ENCODE results near the gene TUT4. TPM values are rescaled to one million over a fixed set of nuclear protein-coding genes. Genes with fewer than 3 reads are reported as not detected.
A peak's percentile ranks its signal among the peaks of the same experiment; 100 is the strongest.

TUT4 gene, protein sequence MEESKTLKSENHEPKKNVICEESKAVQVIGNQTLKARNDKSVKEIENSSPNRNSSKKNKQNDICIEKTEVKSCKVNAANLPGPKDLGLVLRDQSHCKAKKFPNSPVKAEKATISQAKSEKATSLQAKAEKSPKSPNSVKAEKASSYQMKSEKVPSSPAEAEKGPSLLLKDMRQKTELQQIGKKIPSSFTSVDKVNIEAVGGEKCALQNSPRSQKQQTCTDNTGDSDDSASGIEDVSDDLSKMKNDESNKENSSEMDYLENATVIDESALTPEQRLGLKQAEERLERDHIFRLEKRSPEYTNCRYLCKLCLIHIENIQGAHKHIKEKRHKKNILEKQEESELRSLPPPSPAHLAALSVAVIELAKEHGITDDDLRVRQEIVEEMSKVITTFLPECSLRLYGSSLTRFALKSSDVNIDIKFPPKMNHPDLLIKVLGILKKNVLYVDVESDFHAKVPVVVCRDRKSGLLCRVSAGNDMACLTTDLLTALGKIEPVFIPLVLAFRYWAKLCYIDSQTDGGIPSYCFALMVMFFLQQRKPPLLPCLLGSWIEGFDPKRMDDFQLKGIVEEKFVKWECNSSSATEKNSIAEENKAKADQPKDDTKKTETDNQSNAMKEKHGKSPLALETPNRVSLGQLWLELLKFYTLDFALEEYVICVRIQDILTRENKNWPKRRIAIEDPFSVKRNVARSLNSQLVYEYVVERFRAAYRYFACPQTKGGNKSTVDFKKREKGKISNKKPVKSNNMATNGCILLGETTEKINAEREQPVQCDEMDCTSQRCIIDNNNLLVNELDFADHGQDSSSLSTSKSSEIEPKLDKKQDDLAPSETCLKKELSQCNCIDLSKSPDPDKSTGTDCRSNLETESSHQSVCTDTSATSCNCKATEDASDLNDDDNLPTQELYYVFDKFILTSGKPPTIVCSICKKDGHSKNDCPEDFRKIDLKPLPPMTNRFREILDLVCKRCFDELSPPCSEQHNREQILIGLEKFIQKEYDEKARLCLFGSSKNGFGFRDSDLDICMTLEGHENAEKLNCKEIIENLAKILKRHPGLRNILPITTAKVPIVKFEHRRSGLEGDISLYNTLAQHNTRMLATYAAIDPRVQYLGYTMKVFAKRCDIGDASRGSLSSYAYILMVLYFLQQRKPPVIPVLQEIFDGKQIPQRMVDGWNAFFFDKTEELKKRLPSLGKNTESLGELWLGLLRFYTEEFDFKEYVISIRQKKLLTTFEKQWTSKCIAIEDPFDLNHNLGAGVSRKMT (N-terminal part only)
- 35.7 and 39.6 TPM in 2 replicates for polyA plus RNA-seq (2013)

DNA sequence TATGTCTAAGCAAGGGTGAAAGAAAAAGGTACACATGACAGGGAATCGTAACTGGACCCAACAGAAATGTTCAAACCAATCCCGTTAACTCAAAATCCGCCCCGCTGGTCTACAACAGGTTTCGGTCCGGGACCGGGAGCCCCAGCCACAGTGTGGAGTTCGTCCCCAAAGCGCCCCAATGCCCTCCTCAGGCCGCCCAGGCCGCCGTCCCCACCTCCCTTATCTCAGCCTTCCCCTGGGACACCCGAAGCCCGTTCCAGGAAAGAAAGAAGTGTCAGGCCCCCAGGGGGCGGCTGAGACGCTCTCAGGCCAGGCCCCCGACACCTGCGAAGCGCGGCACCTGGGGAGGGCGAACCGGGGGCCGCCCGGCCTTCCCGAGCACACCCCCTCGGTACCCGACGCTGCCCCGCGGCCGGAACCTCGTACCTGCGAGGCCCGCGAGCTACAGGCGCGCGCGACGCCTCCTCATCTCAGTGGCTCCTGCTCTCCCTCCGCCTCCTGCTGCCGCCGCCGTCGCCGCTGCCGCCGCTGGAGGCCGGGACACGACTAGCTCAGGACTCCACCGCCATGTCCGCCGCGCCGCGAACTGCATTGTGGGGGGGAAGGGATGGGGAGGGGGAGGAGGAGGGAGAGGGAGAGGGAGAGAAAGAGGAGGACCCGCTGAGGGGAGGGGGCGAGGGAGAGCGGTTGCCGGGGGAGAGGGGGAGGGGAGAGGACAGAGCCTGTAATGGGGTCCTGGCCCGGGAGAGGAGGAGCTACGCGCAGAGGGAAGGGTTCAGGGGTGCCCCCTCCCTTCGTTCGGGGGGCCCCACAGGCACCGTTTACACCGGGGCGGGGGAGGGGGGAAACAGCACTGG lies at the start of gene TUT4:
TSS of gene TUT4 (minus strand) at position 588 of the 857 bp plus-strand sequence. CDS start 26,812 bp downstream, outside the sequence.
- Histone ChIP-seq H3K4me1 (ENCODE audit: control insufficient read depth in 1 of 2, insufficient read depth in 2 of 2, low read length in 2 of 2) (peaks cover 2 to 5% of the 10 kb centered on the region in 2 experiments), H2AK5ac (ENCODE audit: low read length) (peak within 1 kb of the TSS; percentile 36), H3K9me3 (ENCODE audit: insufficient read depth, low read depth, low read length) (no peaks in the 10 kb centered on the region), H3K18ac (ENCODE audit: low read length) (peak within 1 kb of the TSS; percentile 93), H3K79me1 (ENCODE audit: low read length) (peaks cover 13% of the 10 kb centered on the region), H3K4ac (ENCODE audit: low read depth, low read length) (peak within 1 kb of the TSS; percentile 46), H2BK5ac (ENCODE audit: low read depth, low read length, poor library complexity) (peak within 1 kb of the TSS; percentile 89), H3K14ac (ENCODE audit: low read length) (peak within 1 kb of the TSS; percentile 79), H3K27ac (ENCODE audit: low read depth, low read length) (peak within 1 kb of the TSS; percentile 95), H4K12ac (ENCODE audit: low read depth, low read length) (peak within 1 kb of the TSS; percentile 81), H2BK12ac (ENCODE audit: low read length) (peak within 1 kb of the TSS; percentile 7), H3K79me2 (ENCODE audit: control insufficient read depth, insufficient read depth, low read length, poor library complexity) (peaks cover 11% of the 10 kb centered on the region), H2AFZ (ENCODE audit: insufficient read depth, low read length, poor library complexity) (peak within 1 kb of the TSS; percentile 51), H3K4me2 (ENCODE audit: low read length) (peak within 1 kb of the TSS; percentile 72), H4K91ac (ENCODE audit: low read depth, low read length) (peak within 1 kb of the TSS; percentile 88), H2BK120ac (ENCODE audit: insufficient read depth, low read length, poor library complexity) (peak within 1 kb of the TSS; percentile 83), H3K36me3 (ENCODE audit: control insufficient read depth in 1 of 2, insufficient read depth in 2 of 2, low read length in 2 of 2) (no peaks in the 10 kb centered on the region), H3K27me3 (ENCODE audit: insufficient read depth, low read length) (no peaks in the 10 kb centered on the region), H3K23ac (ENCODE audit: low read length) (no peak within 1 kb of the TSS), H4K8ac (ENCODE audit: low read depth, low read length) (peak within 1 kb of the TSS; percentile 83), H3K9ac (ENCODE audit: low read length) (peak within 1 kb of the TSS; percentile 83), H3K4me3 (ENCODE audit: low read depth, low read length) (peak within 1 kb of the TSS; percentile 99)
- DNase-seq = peak; percentile 57 to 70
- WGBS (ENCODE audit: extremely low coverage, insufficient coverage, insufficient read length) = no CpG with 5 or more reads among the region's 68 CpGs

DNA sequence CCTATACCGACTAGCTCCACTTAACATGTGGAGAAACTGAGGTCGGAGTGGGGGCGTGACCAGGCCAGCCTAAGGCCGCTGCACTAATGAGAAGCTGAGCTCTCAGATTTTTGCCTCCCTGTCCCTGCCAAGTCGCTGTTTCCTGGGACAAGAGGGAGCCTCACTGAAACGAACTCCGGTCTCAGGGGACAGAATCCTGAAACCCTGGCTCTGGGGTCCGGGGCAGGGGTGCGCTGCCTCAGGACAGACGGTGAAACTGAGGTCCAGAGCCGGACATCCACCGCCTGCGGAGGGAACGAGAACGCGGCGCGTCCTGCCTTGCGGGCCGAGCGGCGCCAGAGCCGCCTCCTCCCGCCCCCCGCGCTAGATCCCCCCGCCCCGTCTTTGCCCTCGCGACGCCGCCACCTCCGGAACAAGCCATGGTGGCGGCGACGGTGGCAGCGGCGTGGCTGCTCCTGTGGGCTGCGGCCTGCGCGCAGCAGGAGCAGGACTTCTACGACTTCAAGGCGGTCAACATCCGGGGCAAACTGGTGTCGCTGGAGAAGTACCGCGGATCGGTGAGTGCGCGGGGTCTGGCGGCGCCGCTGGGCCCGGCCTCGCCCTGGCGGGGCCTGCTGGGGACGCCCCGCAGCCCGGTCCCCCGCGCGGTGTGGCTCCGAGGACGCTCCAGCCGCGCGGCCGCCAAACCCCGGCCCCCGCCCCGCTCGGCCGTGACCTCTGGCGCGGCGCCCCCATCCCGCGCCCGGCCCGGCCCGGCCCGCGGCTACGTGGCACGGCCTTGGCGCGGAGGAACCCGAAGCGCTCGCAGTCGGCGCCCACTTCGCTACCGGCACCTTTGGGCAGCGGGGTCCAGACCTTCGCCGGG lies 49.3 kb upstream of the TUT4 start, which contains the start of gene GPX7:
TSS of gene GPX7 (plus strand) at position 381 of the 865 bp plus-strand sequence. CDS start at position 420, 39 bp downstream.
- Histone ChIP-seq H3K4me2 (ENCODE audit: low read length) (peak within 1 kb of the TSS; percentile 83), H3K9me3 (ENCODE audit: insufficient read depth, low read depth, low read length) (no peaks in the 10 kb centered on the region), H3K79me1 (ENCODE audit: low read length) (peaks cover 4% of the 10 kb centered on the region), H3K79me2 (ENCODE audit: control insufficient read depth, insufficient read depth, low read length, poor library complexity) (no peaks in the 10 kb centered on the region), H3K9ac (ENCODE audit: low read length) (peak within 1 kb of the TSS; percentile 81), H3K4me3 (ENCODE audit: low read depth, low read length) (peak within 1 kb of the TSS; percentile 79), H3K23ac (ENCODE audit: low read length) (no peak within 1 kb of the TSS), H3K4ac (ENCODE audit: low read depth, low read length) (peak within 1 kb of the TSS; percentile 40), H3K27ac (ENCODE audit: low read depth, low read length) (no peak within 1 kb of the TSS), H2BK5ac (ENCODE audit: low read depth, low read length, poor library complexity) (no peak within 1 kb of the TSS), H4K91ac (ENCODE audit: low read depth, low read length) (peak within 1 kb of the TSS; percentile 78), H3K18ac (ENCODE audit: low read length) (peak within 1 kb of the TSS; percentile 66), H3K36me3 (ENCODE audit: control insufficient read depth in 1 of 2, insufficient read depth in 2 of 2, low read length in 2 of 2) (peaks cover 0 to 4% of the 10 kb centered on the region in 2 experiments), H2BK120ac (ENCODE audit: insufficient read depth, low read length, poor library complexity) (peak within 1 kb of the TSS; percentile 66), H2AK5ac (ENCODE audit: low read length) (no peak within 1 kb of the TSS), H2BK12ac (ENCODE audit: low read length) (peak within 1 kb of the TSS; percentile 0), H2AFZ (ENCODE audit: insufficient read depth, low read length, poor library complexity) (peak within 1 kb of the TSS; percentile 62), H3K27me3 (ENCODE audit: insufficient read depth, low read length) (peaks cover 2% of the 10 kb centered on the region), H3K14ac (ENCODE audit: low read length) (peak within 1 kb of the TSS; percentile 48), H4K8ac (ENCODE audit: low read depth, low read length) (peak within 1 kb of the TSS; percentile 60), H3K4me1 (ENCODE audit: control insufficient read depth in 1 of 2, insufficient read depth in 2 of 2, low read length in 2 of 2) (peaks cover 10 to 14% of the 10 kb centered on the region in 2 experiments), H4K12ac (ENCODE audit: low read depth, low read length) (peak within 1 kb of the TSS; percentile 76)
- WGBS (ENCODE audit: extremely low coverage, insufficient coverage, insufficient read length) = no CpG with 5 or more reads among the region's 97 CpGs
- DNase-seq = peak; percentile 16 to 46

DNA sequence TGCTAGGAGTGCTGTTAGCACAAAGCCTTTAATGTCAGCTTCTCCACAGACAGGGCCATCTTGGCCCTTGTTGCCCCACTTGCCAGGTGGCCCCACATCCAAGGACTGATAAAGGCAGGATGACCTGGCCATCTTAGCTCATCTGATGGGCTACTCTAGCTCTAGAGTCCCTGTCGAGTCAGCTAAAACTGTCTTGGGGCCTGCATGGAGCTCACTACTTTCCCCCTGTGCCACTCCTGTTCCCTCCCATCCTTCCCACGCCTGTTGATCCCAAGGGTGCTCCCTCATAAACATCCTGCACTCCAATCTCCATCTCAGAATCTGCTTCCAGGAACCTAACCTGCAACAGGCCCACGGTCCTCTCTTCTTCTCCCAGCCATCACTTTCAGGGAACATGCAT lies 48.6 kb upstream of the TUT4 start:
- no peak overlapping the region for H3K4ac ChIP-seq (ENCODE audit: low read depth, low read length)
- peaks cover 4% of the 10 kb centered on the region for H3K79me1 ChIP-seq (ENCODE audit: low read length)
- no peaks in the 10 kb centered on the region for H3K9me3 ChIP-seq (ENCODE audit: insufficient read depth, low read depth, low read length)
- no peaks in the 10 kb centered on the region for H3K36me3 ChIP-seq (ENCODE audit: control insufficient read depth in 1 of 2, insufficient read depth in 2 of 2, low read length in 2 of 2)
- H3K27me3 ChIP-seq (ENCODE audit: insufficient read depth, low read length) = peaks cover 2% of the 10 kb centered on the region
- WGBS (ENCODE audit: extremely low coverage, insufficient coverage, insufficient read length) = no CpG with 5 or more reads among the region's 3 CpGs
- H2BK120ac ChIP-seq (ENCODE audit: insufficient read depth, low read length, poor library complexity) = no peak overlapping the region
- peak overlapping the region; percentile 78 for H4K91ac ChIP-seq (ENCODE audit: low read depth, low read length)
- H3K18ac ChIP-seq (ENCODE audit: low read length) = no peak overlapping the region
- H2BK5ac ChIP-seq (ENCODE audit: low read depth, low read length, poor library complexity) = no peak overlapping the region
- H3K4me1 ChIP-seq (ENCODE audit: control insufficient read depth in 1 of 2, insufficient read depth in 2 of 2, low read length in 2 of 2) = peaks cover 10 to 14% of the 10 kb centered on the region in 2 experiments
- no peak overlapping the region for H3K27ac ChIP-seq (ENCODE audit: low read depth, low read length)
- H3K79me2 ChIP-seq (ENCODE audit: control insufficient read depth, insufficient read depth, low read length, poor library complexity) = no peaks in the 10 kb centered on the region
- H3K23ac ChIP-seq (ENCODE audit: low read length) = no peak overlapping the region
- H3K4me2 ChIP-seq (ENCODE audit: low read length) = peak overlapping the region; percentile 83
- DNase-seq = no peak
- H4K12ac ChIP-seq (ENCODE audit: low read depth, low read length) = no peak overlapping the region
- H3K14ac ChIP-seq (ENCODE audit: low read length) = no peak overlapping the region
- peak overlapping the region; percentile 62 for H2AFZ ChIP-seq (ENCODE audit: insufficient read depth, low read length, poor library complexity)
- no peak overlapping the region for H2AK5ac ChIP-seq (ENCODE audit: low read length)
- H4K8ac ChIP-seq (ENCODE audit: low read depth, low read length) = peak overlapping the region; percentile 60
- no peak overlapping the region for H3K9ac ChIP-seq (ENCODE audit: low read length)
- no peak overlapping the region for H2BK12ac ChIP-seq (ENCODE audit: low read length)
- H3K4me3 ChIP-seq (ENCODE audit: low read depth, low read length) = no peak overlapping the region

Measured in trophoblast cell (in vitro differentiated cells and primary cell).